ENCODE results near the gene KPNA6. TPM values are rescaled to one million over a fixed set of nuclear protein-coding genes. Genes with fewer than 3 reads are reported as not detected.

KPNA6 gene
- total and polyA plus RNA-seq, 2 of the 4 experiments (the other 2 are of a cell fraction): 27.0 to 50.7 TPM

- Histone ChIP-seq H2AK9ac (replicated peaks; ENCODE audit: low read depth, low read length, poor library complexity) (no peak overlapping the region), H3K27ac (ENCODE audit: insufficient read depth, low read length) (no peak overlapping the region), H3K23ac (ENCODE audit: low read depth, low read length) (no peak overlapping the region; the same call in 1 of the 2 replicates), H3K14ac (replicated peaks; ENCODE audit: low read depth, low read length) (no peak overlapping the region), H2AFZ (replicated peaks; ENCODE audit: low read length, poor library complexity) (no peak overlapping the region), H3K56ac (ENCODE audit: extremely low read depth, insufficient read depth, low read length) (no peak overlapping the region), H3K4me2 (ENCODE audit: low read depth, low read length) (no peak overlapping the region), H2BK5ac (ENCODE audit: low read depth, low read length, poor library complexity, severe bottlenecking) (no peak overlapping the region), H3K4me3 (ENCODE audit: insufficient read depth, low read depth, low read length) (no peak overlapping the region), H3K9me3 (ENCODE audit: control insufficient read depth, insufficient read depth, low read length) (no peaks in the 10 kb centered on the region), H3K4me1 (ENCODE audit: control insufficient read depth, insufficient read depth, low read length) (peaks cover 5% of the 10 kb centered on the region; the same call in 1 of the 2 replicates), H4K20me1 (ENCODE audit: insufficient read depth, low read length) (peaks cover 45% of the 10 kb centered on the region), H2BK120ac (ENCODE audit: low read depth, low read length) (no peak overlapping the region), H3K9ac (ENCODE audit: low read depth, low read length) (no peak overlapping the region), H3K36me3 (ENCODE audit: control insufficient read depth, insufficient read depth, low read length) (no peaks in the 10 kb centered on the region; the same call in 1 of the 2 replicates), H3K79me1 (ENCODE audit: low read depth in 1 of 2, low read length in 2 of 2) (peaks cover 21 to 71% of the 10 kb centered on the region in 2 experiments), H3K18ac (ENCODE audit: low read depth, low read length) (no peak overlapping the region), H3K9me1 (ENCODE audit: insufficient read depth, low read length) (peaks cover 16% of the 10 kb centered on the region), H4K91ac (ENCODE audit: insufficient read depth, low read depth, low read length) (no peak overlapping the region), H2AK5ac (ENCODE audit: low read depth, low read length) (no peak overlapping the region), H4K5ac (ENCODE audit: low read depth, low read length) (no peak overlapping the region), H2BK20ac (ENCODE audit: low read depth, low read length) (no peak overlapping the region), H3K4ac (ENCODE audit: low read depth, low read length) (no peak overlapping the region), H3K27me3 (ENCODE audit: control insufficient read depth, insufficient read depth, low read length) (no peaks in the 10 kb centered on the region), H4K8ac (ENCODE audit: low read depth in 2 of 2, low read length in 2 of 2) (no peak overlapping the region), H2BK15ac (ENCODE audit: low read depth, low read length) (no peak overlapping the region)
- in situ Hi-C loops (cut with MboI; ENCODE audit: low sequenced_read_pairs) (no loop called here), intact Hi-C loops (cut with micrococcal nuclease) (no loop called here), dilution Hi-C loops (cut with HindIII; ENCODE audit: low sequenced_read_pairs, unreplicated experiment) (no loop called here)
- ChIA-PET POLR2A (ENCODE audit: unreplicated experiment) (no interaction called here), CTCF (no interaction called here)
- WGBS, 2 experiments (ENCODE audit: extremely low coverage in 2 of 2, insufficient read length in 1 of 2): 88% methylated on average over 5 of the region's 5 CpGs; no CpG with 5 or more reads in 1 of the 2 experiments
- no peak for DNase-seq
- TF ChIP-seq MAFK (IDR thresholded peaks at IDR 0.05; ENCODE audit: low read depth, low read length) (no peak), CTCF (conservative IDR thresholded peaks at IDR 0.05; ENCODE audit: low read depth, low read length) (no peak), CHD1 (IDR thresholded peaks at IDR 0.05; ENCODE audit: low read depth, low read length) (no peak), RFX5 (IDR thresholded peaks at IDR 0.05; ENCODE audit: low read depth, low read length) (no peak), CEBPB (IDR thresholded peaks at IDR 0.05; ENCODE audit: low read depth, low read length) (no peak), NFE2L2 (IDR thresholded peaks at IDR 0.05; ENCODE audit: low read depth, low read length) (no peak), MXI1 (IDR thresholded peaks at IDR 0.05; ENCODE audit: borderline replicate concordance, low read depth, low read length) (no peak), RCOR1 (IDR thresholded peaks at IDR 0.05; ENCODE audit: insufficient replicate concordance, low read length) (no peak), FOS (IDR thresholded peaks at IDR 0.05; ENCODE audit: low read depth, low read length) (no peak), BHLHE40 (IDR thresholded peaks at IDR 0.05; ENCODE audit: low read depth, low read length) (no peak), RAD21 (IDR thresholded peaks at IDR 0.05; ENCODE audit: low read length) (no peak)
- TF ChIP-seq, protein P1, sequence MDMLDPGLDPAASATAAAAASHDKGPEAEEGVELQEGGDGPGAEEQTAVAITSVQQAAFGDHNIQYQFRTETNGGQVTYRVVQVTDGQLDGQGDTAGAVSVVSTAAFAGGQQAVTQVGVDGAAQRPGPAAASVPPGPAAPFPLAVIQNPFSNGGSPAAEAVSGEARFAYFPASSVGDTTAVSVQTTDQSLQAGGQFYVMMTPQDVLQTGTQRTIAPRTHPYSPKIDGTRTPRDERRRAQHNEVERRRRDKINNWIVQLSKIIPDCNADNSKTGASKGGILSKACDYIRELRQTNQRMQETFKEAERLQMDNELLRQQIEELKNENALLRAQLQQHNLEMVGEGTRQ (IDR thresholded peaks at IDR 0.05; ENCODE audit: low read depth, low read length): no peak
- no peak for ATAC-seq (ENCODE audit: low read depth)
- BruUV-seq (replicated peaks): no TSS peak
Measured at GRCh38 chr1:32122151-32122550, 14.3 kb downstream of the KPNA6 start.

Data from IMR-90 (cell line).